Mesenteric fat pad (tissue), 1 donor: ENCODE data around the gene BABAM2. TPM values are rescaled to one million over a fixed set of nuclear protein-coding genes. Genes with fewer than 3 reads are reported as not detected.
"Not testable (repeated sequence)": the region's sequence is repeated elsewhere in the genome, so short reads cannot be mapped to it uniquely, and the experiment has no call there.

ENCODE experiments used
- DNase-seq: peaks from one replicate; pipeline ENCODE4 v3.0.0-alpha.2; 2020; ENCODE audit warnings: low spot score
- total RNA-seq: library from RNA; stranded (reverse); fragmentation: NEBNext Ultra II Directional; extraction: Animal tissue kit (Norgen Biotek cat#: 25700); gene quantifications from one replicate; pipeline ENCODE4 v1.2.1, GENCODE V29; 2021
- donor health status: DM: yes; HTN: yes; CAD: no.

BABAM2 gene
- total RNA-seq, 1 donor from 2014 or later = 36.0 TPM

GRCh38 chr2:28232295-28232694 is 341.8 kb downstream of the BABAM2 start:
- no peak for DNase-seq

GRCh38 chr2:28233164-28233676 is 342.7 kb downstream of the BABAM2 start:
- DNase-seq = no peak

GRCh38 chr2:28234807-28235206 is 344.3 kb downstream of the BABAM2 start:
- DNase-seq = no peak

- no peak for DNase-seq
Observed at GRCh38 chr2:28239207-28239606, 348.7 kb downstream of the BABAM2 start.

GRCh38 chr2:28240937-28241336 is 350.4 kb downstream of the BABAM2 start:
- DNase-seq = no peak

- no peak for DNase-seq
Observed at GRCh38 chr2:28247290-28247689, 356.8 kb downstream of the BABAM2 start.

GRCh38 chr2:28247734-28248133 is 357.2 kb downstream of the BABAM2 start:
- no peak for DNase-seq

- no peak for DNase-seq
Observed at GRCh38 chr2:28248511-28248910, 358.0 kb downstream of the BABAM2 start.

- no peak for DNase-seq
Observed at GRCh38 chr2:28250006-28250405, 359.5 kb downstream of the BABAM2 start.

GRCh38 chr2:28251337-28251736 is 360.8 kb downstream of the BABAM2 start:
- no peak for DNase-seq

GRCh38 chr2:28252311-28252710 is 361.8 kb downstream of the BABAM2 start:
- no peak for DNase-seq

- DNase-seq = no peak
Observed at GRCh38 chr2:28253543-28253942, 363.0 kb downstream of the BABAM2 start.

- not testable (repeated sequence) for DNase-seq
Observed at GRCh38 chr2:28255231-28255630, 364.7 kb downstream of the BABAM2 start.

- no peak for DNase-seq
Observed at GRCh38 chr2:28257182-28257581, 366.7 kb downstream of the BABAM2 start.

GRCh38 chr2:28259226-28259625 is 368.7 kb downstream of the BABAM2 start:
- DNase-seq = not testable (repeated sequence)

- DNase-seq = no peak
Observed at GRCh38 chr2:28263690-28264089, 373.2 kb downstream of the BABAM2 start.

GRCh38 chr2:28267282-28267681 is 376.8 kb downstream of the BABAM2 start:
- DNase-seq = no peak

GRCh38 chr2:28268386-28268785 is 377.9 kb downstream of the BABAM2 start:
- DNase-seq = no peak

GRCh38 chr2:28269019-28269784 is 378.7 kb downstream of the BABAM2 start:
- no peak for DNase-seq

- no peak for DNase-seq
Observed at GRCh38 chr2:28270456-28271152, 380.1 kb downstream of the BABAM2 start.

GRCh38 chr2:28271231-28271918 is 380.8 kb downstream of the BABAM2 start:
- no peak for DNase-seq

GRCh38 chr2:28271919-28272250 is 381.4 kb downstream of the BABAM2 start:
- no peak for DNase-seq
